Measurements from ENCODE around the gene UBL4A.

The UBL4A gene

DNA sequence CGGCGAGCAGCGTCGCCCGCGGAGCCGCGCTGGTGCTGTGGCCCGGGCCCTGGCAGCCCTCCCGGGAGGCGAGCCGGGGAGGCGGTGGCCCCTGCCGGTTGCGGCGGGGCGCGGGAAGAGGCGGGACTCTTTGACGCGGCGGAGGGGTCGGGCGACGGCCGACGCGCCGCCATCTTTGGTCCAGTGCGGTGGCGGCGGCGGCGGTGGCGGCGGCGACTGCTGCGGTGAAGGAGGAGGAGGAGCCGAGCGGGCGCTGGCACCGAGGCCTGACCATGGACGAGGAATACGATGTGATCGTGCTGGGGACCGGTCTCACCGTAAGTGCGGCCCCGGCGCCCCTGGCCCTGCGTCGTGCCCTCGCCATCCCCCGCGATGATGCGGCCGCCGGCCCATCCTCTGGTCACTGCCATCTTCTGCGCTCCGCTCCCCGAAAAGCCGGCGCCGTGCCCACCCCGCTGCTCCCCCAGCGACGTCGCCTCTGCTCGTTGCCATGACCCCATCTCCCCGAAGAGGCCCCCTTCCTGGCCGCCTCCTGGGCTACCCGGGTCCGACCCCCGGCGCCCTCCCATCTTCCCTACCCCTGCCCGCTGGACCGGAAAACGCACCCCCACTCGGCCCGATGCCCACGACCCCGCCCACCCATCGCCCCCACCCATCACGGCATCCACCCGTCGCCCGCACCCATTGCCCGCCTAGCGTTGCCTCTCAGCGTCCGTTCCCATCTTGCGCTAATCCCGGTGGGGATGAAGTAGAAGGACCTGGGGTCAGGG is 49.2 kb downstream of the UBL4A start, which contains the start of gene GDI1:
GDI1 (plus strand) TSS at position 172 of the 770 bp plus-strand sequence; CDS start at position 273, 101 bp downstream.
- FAIRE-seq: no peak

DNA sequence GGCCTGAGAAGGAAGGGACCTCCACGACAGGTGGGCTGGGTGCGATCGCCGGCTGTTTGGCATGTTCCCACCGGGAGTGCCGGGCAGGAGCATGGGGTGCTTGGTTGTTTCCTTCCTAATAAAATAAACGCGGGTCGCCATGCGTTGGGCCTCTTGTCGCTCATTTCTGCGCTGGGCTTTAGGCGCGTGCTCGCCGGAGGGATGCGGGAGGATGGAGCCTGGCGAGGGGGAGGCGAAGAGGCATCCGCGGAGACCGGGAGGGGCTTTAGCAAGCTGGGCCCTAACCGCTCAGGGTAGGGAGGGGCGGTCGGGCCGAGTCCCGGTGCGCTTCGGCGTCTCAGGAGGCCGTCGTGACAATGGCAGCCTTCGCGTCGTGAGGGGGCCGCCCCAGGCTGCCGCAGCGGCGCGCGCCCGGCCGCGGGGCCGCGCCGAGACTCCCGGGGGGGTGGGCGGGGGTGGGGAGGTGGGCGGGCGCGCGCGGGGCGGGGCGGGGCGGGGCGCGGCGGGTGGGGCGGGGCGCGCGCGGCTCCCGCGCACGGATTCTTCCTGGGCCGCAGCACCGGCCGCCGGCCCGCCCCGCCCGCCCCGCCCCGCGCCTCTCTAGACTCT is 49.9 kb downstream of the UBL4A start:
- FAIRE-seq: no peak

DNA sequence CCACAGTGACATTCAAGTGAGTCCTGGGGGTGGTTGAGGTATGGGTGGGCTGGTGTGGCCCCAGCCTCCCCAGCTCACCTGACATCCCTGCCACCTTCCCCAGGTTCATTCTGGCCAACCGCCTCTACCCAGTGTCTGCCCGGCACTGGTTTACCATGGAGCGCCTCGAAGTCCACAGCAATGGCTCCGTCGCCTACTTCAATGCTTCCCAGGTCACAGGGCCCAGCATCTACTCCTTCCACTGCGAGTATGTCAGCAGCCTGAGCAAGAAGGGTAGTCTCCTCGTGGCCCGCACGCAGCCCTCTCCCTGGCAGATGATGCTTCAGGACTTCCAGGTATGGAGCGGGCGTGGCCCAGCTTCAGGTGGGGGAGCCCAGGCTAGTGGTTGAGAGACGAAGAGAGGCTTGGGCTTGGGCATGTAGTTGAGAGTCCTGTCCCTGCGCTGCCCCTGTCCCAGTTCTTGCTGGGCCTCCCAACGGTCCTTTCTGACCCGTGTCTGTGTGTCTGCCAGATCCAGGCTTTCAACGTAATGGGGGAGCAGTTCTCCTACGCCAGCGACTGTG is 51.2 kb downstream of the UBL4A start:
- no peak for FAIRE-seq

DNA sequence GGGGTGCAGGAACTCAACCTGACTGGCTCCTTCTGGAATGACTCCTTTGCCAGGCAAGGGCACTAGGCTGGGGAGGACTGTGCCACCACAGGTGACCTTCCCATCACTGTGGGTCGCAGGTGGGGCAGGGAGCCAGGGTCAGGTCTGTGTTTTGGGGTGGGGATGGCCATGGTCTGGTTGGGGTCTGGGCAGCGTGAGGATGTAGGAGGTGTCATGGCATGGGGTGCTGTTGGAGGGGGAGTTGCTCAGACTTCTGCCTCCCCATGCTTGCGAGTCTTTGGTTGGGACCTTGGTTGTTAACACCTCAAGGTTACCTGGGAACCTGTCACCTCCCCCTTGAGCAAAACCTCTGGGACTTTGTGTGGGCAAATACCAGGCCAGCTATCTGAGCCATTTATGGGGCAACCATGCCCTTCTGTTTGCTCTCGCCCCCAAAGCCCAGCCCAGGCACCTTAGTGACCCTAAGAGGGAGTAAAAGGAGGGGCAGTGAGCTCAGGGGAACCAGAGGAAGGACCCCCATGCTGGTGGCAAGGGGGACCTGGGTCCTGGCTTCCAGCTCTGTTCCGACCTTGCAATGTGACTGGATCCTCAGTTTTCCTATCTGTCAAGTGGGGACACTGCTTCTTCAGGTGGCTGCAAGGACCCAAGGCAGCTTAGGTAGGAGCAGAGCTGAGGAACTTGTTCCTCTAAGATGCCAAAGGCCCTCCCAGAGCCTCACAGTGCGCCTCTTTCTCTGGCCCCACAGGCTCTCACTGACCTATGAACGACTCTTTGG is 51.8 kb downstream of the UBL4A start:
- no peak for FAIRE-seq

Measured in islet of Langerhans (tissue), 1 donor.